ENCODE data around the gene IFNL1.

The IFNL1 gene

GRCh38 chr19:39318071-39318470, 21.9 kb downstream of the IFNL1 start:
- TF ChIP-seq REST (IDR thresholded peaks at IDR 0.05; ENCODE audit: insufficient read depth in 1 of 2, low read depth in 2 of 2, low read length in 2 of 2) (no peak), FOXP2 (optimal IDR thresholded peaks at IDR 0.05; ENCODE audit: borderline replicate concordance, extremely low read depth, extremely low read length, insufficient read depth) (no peak), POLR2AphosphoS5 (IDR thresholded peaks at IDR 0.05; ENCODE audit: low read depth, low read length) (no peak), SIN3A (IDR thresholded peaks at IDR 0.05; ENCODE audit: borderline replicate concordance, insufficient read depth, low read length) (no peak), TAF1 (IDR thresholded peaks at IDR 0.05; ENCODE audit: borderline replicate concordance, insufficient read depth, low read length) (no peak)

GRCh38 chr19:39318690-39319089, 22.5 kb downstream of the IFNL1 start:
- no peak for TF ChIP-seq SIN3A (IDR thresholded peaks at IDR 0.05; ENCODE audit: borderline replicate concordance, insufficient read depth, low read length)

- TF ChIP-seq SIN3A (IDR thresholded peaks at IDR 0.05; ENCODE audit: borderline replicate concordance, insufficient read depth, low read length) (no peak), TAF1 (IDR thresholded peaks at IDR 0.05; ENCODE audit: borderline replicate concordance, insufficient read depth, low read length) (no peak), REST (IDR thresholded peaks at IDR 0.05; ENCODE audit: insufficient read depth in 1 of 2, low read depth in 2 of 2, low read length in 2 of 2) (no peak), POLR2AphosphoS5 (IDR thresholded peaks at IDR 0.05; ENCODE audit: low read depth, low read length) (no peak), FOXP2 (optimal IDR thresholded peaks at IDR 0.05; ENCODE audit: borderline replicate concordance, extremely low read depth, extremely low read length, insufficient read depth) (no peak)
These were observed 23.1 kb downstream of the IFNL1 start for GRCh38 chr19:39319098-39319891.

GRCh38 chr19:39319892-39320248, 23.7 kb downstream of the IFNL1 start:
- no peak for TF ChIP-seq TAF1 (IDR thresholded peaks at IDR 0.05; ENCODE audit: borderline replicate concordance, insufficient read depth, low read length)
- peak; percentile 1 for TF ChIP-seq FOXP2 (optimal IDR thresholded peaks at IDR 0.05; ENCODE audit: borderline replicate concordance, extremely low read depth, extremely low read length, insufficient read depth)

GRCh38 chr19:39321117-39321831, 25.1 kb downstream of the IFNL1 start:
- TF ChIP-seq POLR2AphosphoS5 (IDR thresholded peaks at IDR 0.05; ENCODE audit: low read depth, low read length) (no peak), TAF1 (IDR thresholded peaks at IDR 0.05; ENCODE audit: borderline replicate concordance, insufficient read depth, low read length) (no peak), FOXP2 (optimal IDR thresholded peaks at IDR 0.05; ENCODE audit: borderline replicate concordance, extremely low read depth, extremely low read length, insufficient read depth) (no peak), REST (IDR thresholded peaks at IDR 0.05; ENCODE audit: insufficient read depth in 1 of 2, low read depth in 2 of 2, low read length in 2 of 2) (no peak), SIN3A (IDR thresholded peaks at IDR 0.05; ENCODE audit: borderline replicate concordance, insufficient read depth, low read length) (no peak)

- no peak for TF ChIP-seq REST (IDR thresholded peaks at IDR 0.05; ENCODE audit: insufficient read depth in 1 of 2, low read depth in 2 of 2, low read length in 2 of 2)
- TF ChIP-seq FOXP2 (optimal IDR thresholded peaks at IDR 0.05; ENCODE audit: borderline replicate concordance, extremely low read depth, extremely low read length, insufficient read depth) = no peak
- TF ChIP-seq POLR2AphosphoS5 (IDR thresholded peaks at IDR 0.05; ENCODE audit: low read depth, low read length) = no peak
- no peak for TF ChIP-seq SIN3A (IDR thresholded peaks at IDR 0.05; ENCODE audit: borderline replicate concordance, insufficient read depth, low read length)
- no peak for TF ChIP-seq TAF1 (IDR thresholded peaks at IDR 0.05; ENCODE audit: borderline replicate concordance, insufficient read depth, low read length)
These were observed 25.6 kb downstream of the IFNL1 start for GRCh38 chr19:39321832-39322176.

Data from PFSK-1 (cell line).